NCI-H82 (cell line): ENCODE results near the gene SRPX.

Experiments used
- DNase-seq: peaks from one replicate; lab custom pipeline; 2025; lab: John Stamatoyannopoulos, UW

SRPX gene

GRCh38 chrX:38138900-38139299, 81.8 kb downstream of the SRPX start:
- DNase-seq, result no peak

GRCh38 chrX:38138157-38138891, 82.3 kb downstream of the SRPX start:
- DNase-seq, result peak; percentile 80

GRCh38 chrX:38129366-38129765, 91.3 kb downstream of the SRPX start:
- no peak for DNase-seq

- DNase-seq, result no peak
Measured at GRCh38 chrX:38127961-38128360, 92.7 kb downstream of the SRPX start.

- no peak for DNase-seq
Measured at GRCh38 chrX:38126179-38126578, 94.5 kb downstream of the SRPX start.

GRCh38 chrX:38124000-38124399, 96.7 kb downstream of the SRPX start:
- no peak for DNase-seq

GRCh38 chrX:38117485-38117884, 103.2 kb downstream of the SRPX start:
- DNase-seq, result peak; percentile 66

GRCh38 chrX:38116706-38117105, 104.0 kb downstream of the SRPX start:
- no peak for DNase-seq

GRCh38 chrX:38112566-38112965, 108.1 kb downstream of the SRPX start:
- no peak for DNase-seq

- no peak for DNase-seq
Measured at GRCh38 chrX:38111196-38111595, 109.5 kb downstream of the SRPX start.

- DNase-seq, result no peak
Measured at GRCh38 chrX:38110231-38110630, 110.4 kb downstream of the SRPX start.

GRCh38 chrX:38109042-38109898, 111.4 kb downstream of the SRPX start:
- peak; percentile 9 for DNase-seq

- DNase-seq, result no peak
Measured at GRCh38 chrX:38108364-38108763, 112.3 kb downstream of the SRPX start.

GRCh38 chrX:38106991-38107655, 113.5 kb downstream of the SRPX start:
- no peak for DNase-seq

GRCh38 chrX:38105216-38105725, 115.4 kb downstream of the SRPX start:
- DNase-seq, result no peak

GRCh38 chrX:38103857-38104812, 116.5 kb downstream of the SRPX start:
- no peak for DNase-seq

GRCh38 chrX:38102875-38103274, 117.8 kb downstream of the SRPX start:
- DNase-seq, result no peak

- no peak for DNase-seq
Measured at GRCh38 chrX:38102240-38102639, 118.4 kb downstream of the SRPX start.

GRCh38 chrX:38099688-38100087, 121.0 kb downstream of the SRPX start:
- DNase-seq, result no peak
